ENCODE results near the gene AUP1. TPM values are rescaled to one million over a fixed set of nuclear protein-coding genes. Genes with fewer than 3 reads are reported as not detected.
A peak's percentile ranks its signal among the peaks of the same experiment; 100 is the strongest.

Gene AUP1
- total RNA-seq, 1 experiment from 2014 or later = 145 TPM

DNA sequence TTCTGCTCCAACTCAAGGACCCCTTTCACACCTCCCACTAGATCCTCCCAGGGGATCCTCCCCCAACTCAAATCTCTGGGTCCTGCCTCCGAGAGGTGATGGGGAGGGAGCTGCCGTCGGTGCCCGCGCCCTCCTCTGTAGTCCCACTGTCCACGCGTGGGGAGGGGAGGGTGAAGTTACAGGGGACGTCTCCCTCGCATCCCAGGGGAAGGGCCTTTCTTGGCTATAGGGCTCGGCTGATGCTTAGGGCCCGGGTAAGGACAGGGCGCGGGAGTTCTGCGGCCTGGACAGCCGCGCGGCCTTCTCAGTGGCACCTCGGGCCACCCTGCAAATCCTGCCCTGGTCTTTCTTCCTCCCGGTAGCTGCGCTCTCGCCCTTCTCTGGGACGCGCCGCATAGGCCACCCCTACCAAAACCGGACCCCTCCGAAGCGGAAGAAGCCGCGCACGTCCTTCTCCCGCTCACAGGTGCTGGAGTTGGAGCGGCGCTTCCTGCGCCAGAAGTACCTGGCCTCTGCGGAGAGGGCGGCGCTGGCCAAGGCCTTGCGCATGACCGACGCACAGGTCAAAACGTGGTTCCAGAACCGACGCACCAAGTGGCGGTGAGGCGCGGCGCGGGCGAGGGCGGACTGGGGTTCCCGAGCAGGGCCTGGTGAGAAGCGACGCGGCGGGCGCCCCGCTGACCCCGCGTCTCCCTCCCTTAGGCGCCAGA lies 14.1 kb downstream of the AUP1 start:
- DNase-seq = no peak
- Mint-ChIP-seq H3K27me3 (ENCODE audit: unreplicated experiment) (peaks cover 92% of the 10 kb centered on the region), H3K4me1 (ENCODE audit: low read depth, unreplicated experiment) (no peaks in the 10 kb centered on the region), H3K27ac (ENCODE audit: unreplicated experiment) (no peak overlapping the region), H3K4me3 (ENCODE audit: low read depth, unreplicated experiment) (no peak overlapping the region), H3K9me3 (ENCODE audit: low read depth, unreplicated experiment) (no peaks in the 10 kb centered on the region), H3K36me3 (ENCODE audit: insufficient read depth, unreplicated experiment) (peaks cover 8% of the 10 kb centered on the region)
- BruUV-seq (replicated peaks) = no TSS peak
- no peak for TF ChIP-seq CTCF (IDR thresholded peaks at IDR 0.05; ENCODE audit: unreplicated experiment)
- CTCF ChIA-PET = no interaction called here
- intact Hi-C loops (cut with micrococcal nuclease; ENCODE audit: unreplicated experiment) = no loop called here

DNA sequence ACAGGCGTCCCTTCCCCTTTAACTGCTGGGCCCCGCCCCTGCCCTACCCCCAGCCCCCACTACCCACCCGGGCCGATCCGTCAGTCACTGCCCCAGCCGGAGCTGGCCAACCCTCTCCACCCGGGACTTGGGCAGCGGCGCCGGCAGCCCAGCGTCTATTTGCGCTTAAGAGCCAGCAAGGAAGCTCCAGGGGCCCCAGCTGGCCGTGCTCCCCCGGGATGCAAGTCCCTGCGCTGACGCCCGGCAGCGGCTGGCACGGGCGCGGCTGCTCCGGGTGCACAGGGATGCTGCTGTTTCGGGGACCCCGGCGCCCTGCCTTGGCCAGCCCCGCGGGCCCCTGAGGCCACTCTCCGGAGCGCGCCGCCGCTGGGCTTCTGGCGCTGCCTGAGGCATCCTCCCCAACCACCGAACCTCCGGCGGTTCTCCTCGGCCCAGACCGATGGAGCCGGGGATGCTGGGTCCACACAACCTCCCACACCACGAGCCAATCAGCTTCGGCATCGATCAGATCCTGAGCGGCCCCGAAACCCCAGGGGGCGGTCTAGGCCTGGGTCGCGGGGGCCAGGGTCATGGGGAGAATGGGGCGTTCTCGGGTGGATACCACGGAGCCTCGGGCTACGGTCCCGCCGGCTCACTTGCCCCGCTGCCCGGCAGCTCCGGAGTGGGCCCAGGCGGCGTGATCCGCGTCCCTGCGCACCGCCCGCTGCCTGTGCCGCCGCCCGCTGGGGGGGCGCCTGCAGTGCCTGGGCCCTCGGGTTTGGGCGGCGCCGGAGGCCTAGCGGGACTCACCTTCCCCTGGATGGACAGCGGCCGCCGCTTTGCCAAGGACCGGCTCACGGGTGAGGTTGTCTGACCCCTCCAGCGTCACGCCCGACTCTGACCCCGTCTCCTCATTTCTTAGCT lies 14.9 kb downstream of the AUP1 start, which contains the start of gene TLX2:
TLX2 (plus strand) TSS at position 83 of the 903 bp plus-strand sequence; CDS start at position 440, 357 bp downstream.
- Mint-ChIP-seq H3K27ac (ENCODE audit: unreplicated experiment) (no peak within 1 kb of the TSS), H3K4me3 (ENCODE audit: low read depth, unreplicated experiment) (peak within 1 kb of the TSS; percentile 26), H3K36me3 (ENCODE audit: insufficient read depth, unreplicated experiment) (peaks cover 8% of the 10 kb centered on the region), H3K4me1 (ENCODE audit: low read depth, unreplicated experiment) (no peaks in the 10 kb centered on the region), H3K27me3 (ENCODE audit: unreplicated experiment) (peaks cover 92% of the 10 kb centered on the region), H3K9me3 (ENCODE audit: low read depth, unreplicated experiment) (no peaks in the 10 kb centered on the region)
- BruUV-seq (replicated peaks) = no TSS peak
- no peak for TF ChIP-seq CTCF (IDR thresholded peaks at IDR 0.05; ENCODE audit: unreplicated experiment)
- no peak for DNase-seq
- intact Hi-C loops (cut with micrococcal nuclease; ENCODE audit: unreplicated experiment) = no loop called here
- CTCF ChIA-PET = interaction anchor here (0.6 to 1.0 kb wide), 2 partner anchors 14 to 16 kb away, joined by 3 to 5 read pairs; no protein-coding TSS in a partner anchor

GRCh38 chr2:74513605-74514367 lies 15.7 kb downstream of the AUP1 start:
- no peak for TF ChIP-seq CTCF (IDR thresholded peaks at IDR 0.05; ENCODE audit: unreplicated experiment)
- Mint-ChIP-seq H3K4me3 (ENCODE audit: low read depth, unreplicated experiment) (peak overlapping the region; percentile 26), H3K36me3 (ENCODE audit: insufficient read depth, unreplicated experiment) (peaks cover 8% of the 10 kb centered on the region), H3K27me3 (ENCODE audit: unreplicated experiment) (peaks cover 92% of the 10 kb centered on the region), H3K9me3 (ENCODE audit: low read depth, unreplicated experiment) (no peaks in the 10 kb centered on the region), H3K27ac (ENCODE audit: unreplicated experiment) (no peak overlapping the region), H3K4me1 (ENCODE audit: low read depth, unreplicated experiment) (peaks cover under 1% of the 10 kb centered on the region)
- CTCF ChIA-PET = interaction anchor here (0.6 to 1.4 kb wide), 3 partner anchors 13 to 70 kb away, joined by 3 to 5 read pairs (median 3); no protein-coding TSS in a partner anchor
- no TSS peak for BruUV-seq (replicated peaks)
- intact Hi-C loops (cut with micrococcal nuclease; ENCODE audit: unreplicated experiment) = no loop called here
- DNase-seq = no peak
